HepG2 (cell line): ENCODE data around the gene ADH1B. TPM values are rescaled to one million over a fixed set of nuclear protein-coding genes. Genes with fewer than 3 reads are reported as not detected.

Experiments used
- ATAC-seq: fragments of 200-7000 bp; cut with Tn5 transposase; 3 replicates; pipeline ENCODE4 v1.9.1; 2020; ENCODE audit warnings: mild to moderate bottlenecking, moderate library complexity
- BruUV-seq: library from RNA; stranded (reverse); fragments of 400-500 nt; replicated peaks from 2 replicates; lab custom pipeline; 2021; lab: Mats Ljungman, UMichigan
- CTCF ChIA-PET: fragments of 300-600 bp; formaldehyde crosslinking; extraction: SDS; loops from one replicate; lab custom pipeline; 2021; ENCODE audit warnings: low total read pairs, inconsistent platforms, low intra/inter-chr PET ratio; lab: Yijun Ruan, JAX
- POLR2A ChIA-PET: fragments of 350-600 bp; sonication (Branson Sonifier 250); formaldehyde crosslinking; loops from one replicate; lab custom pipeline; 2020; ENCODE audit warnings: antibody characterized with exemption, inconsistent platforms; lab: Yijun Ruan, JAX
- DNase-seq: peaks from one replicate; pipeline ENCODE4 v3.0.0-alpha.2; 2015; ENCODE audit warnings: low spot score
- FAIRE-seq: peaks from 3 replicates; lab custom pipeline; 2011; peaks lifted over from hg19 to GRCh38; lab: Jason Lieb, UNC
- H2AFZ ChIP-seq: one replicate; pipeline ENCODE4 v1.6.1; 2011; ENCODE audit warnings: low read length, inconsistent platforms
- H3K27ac ChIP-seq: fragments of 300-600 bp; 3 replicates; pipeline ENCODE4 v1.8.0; 2011; ENCODE audit warnings: mixed run types, mild to moderate bottlenecking, mixed read lengths, low read length, inconsistent platforms; ENCODE audit not compliant: insufficient read depth; ENCODE audit errors: extremely low read length
- H3K27me3 ChIP-seq, 2 experiments: fragments of 200-600 bp in 1 of 2; 2 replicates in 1 of 2; 3 replicates in 1 of 2; pipeline versions ENCODE4 v1.6.0 to v1.8.0; 2011; ENCODE audit warnings: low read length in 2 of 2, mild to moderate bottlenecking in 2 of 2, moderate library complexity in 2 of 2, inconsistent platforms in 1 of 2; ENCODE audit not compliant: insufficient read depth in 2 of 2, control insufficient read depth in 1 of 2
- H3K36me3 ChIP-seq, 2 experiments: fragments of 200-600 bp in 1 of 2; replicated peaks in 1 of 2; 2 replicates in 1 of 2; 3 replicates in 1 of 2; pipeline versions ENCODE4 v1.5.1 to v1.8.0; 2011; ENCODE audit warnings: low read length in 2 of 2, inconsistent platforms in 1 of 2; ENCODE audit not compliant: insufficient read depth in 2 of 2, control insufficient read depth in 1 of 2
- H3K4me1 ChIP-seq: 2 replicates; pipeline ENCODE4 v1.5.1; 2012; ENCODE audit warnings: low read length, inconsistent platforms; ENCODE audit not compliant: insufficient read depth
- H3K4me2 ChIP-seq: 2 replicates; pipeline ENCODE4 v1.6.0; 2011; ENCODE audit warnings: low read depth, low read length, inconsistent platforms
- H3K4me3 ChIP-seq, 3 experiments: fragments of 200-600 bp in 1 of 3; sonication (generic), shearing (Covaris generic) in 1 of 3; replicated peaks in 1 of 3; 2 replicates each; pipeline ENCODE4 v1.5.1; 2011 to 2016; ENCODE audit warnings: low read length in 3 of 3, inconsistent platforms in 2 of 3, low read depth in 2 of 3, mild to moderate bottlenecking in 2 of 3, control low read depth in 1 of 3, mixed read lengths in 1 of 3; ENCODE audit not compliant: insufficient read depth in 1 of 3
- H3K79me2 ChIP-seq: one replicate; pipeline ENCODE4 v1.6.1; 2011; ENCODE audit warnings: low read length, inconsistent platforms; ENCODE audit not compliant: insufficient read depth
- H3K9ac ChIP-seq: 2 replicates; pipeline ENCODE4 v1.6.0; 2011; ENCODE audit warnings: mild to moderate bottlenecking, low read depth, low read length, inconsistent platforms; ENCODE audit not compliant: insufficient read depth
- H3K9me3 ChIP-seq: 2 replicates; pipeline ENCODE4 v1.5.1; 2012; ENCODE audit warnings: mild to moderate bottlenecking, low read length
- H4K20me1 ChIP-seq: 2 replicates; pipeline ENCODE4 v1.6.0; 2011; ENCODE audit warnings: inconsistent platforms, mild to moderate bottlenecking, low read length, moderate library complexity; ENCODE audit not compliant: insufficient read depth
- ATF3 ChIP-seq: sonication (generic); formaldehyde crosslinking; IDR thresholded peaks from 2 replicates; pipeline ENCODE4 v1.4.0; 2020; ENCODE audit warnings: missing genetic modification reagents
- BHLHE40 ChIP-seq: IDR thresholded peaks from 2 replicates; pipeline ENCODE4 v1.6.1; 2011; ENCODE audit warnings: low read length, improper control_type of control experiment
- CENPX ChIP-seq: sonication (generic); formaldehyde crosslinking; IDR thresholded peaks from 2 replicates; pipeline ENCODE4 v1.9.0; 2021; ENCODE audit warnings: mild to moderate bottlenecking, missing genetic modification reagents, moderate library complexity
- FOXA3 ChIP-seq: IDR thresholded peaks from 2 replicates; pipeline ENCODE4 v1.6.1; 2016; ENCODE audit warnings: missing genetic modification reagents, missing compliant biosample characterization
- JUND ChIP-seq: sonication (generic); formaldehyde crosslinking; IDR thresholded peaks from 2 replicates; pipeline ENCODE4 v1.8.0; 2022; ENCODE audit warnings: mild to moderate bottlenecking, missing genetic modification reagents
- TIGD3 ChIP-seq: sonication (generic); formaldehyde crosslinking; IDR thresholded peaks from 2 replicates; pipeline ENCODE4 v1.5.1; 2020; ENCODE audit warnings: mild to moderate bottlenecking, missing genetic modification reagents, borderline replicate concordance
- ZNF430 ChIP-seq: sonication (generic); formaldehyde crosslinking; IDR thresholded peaks from 2 replicates; pipeline ENCODE4 v1.9.0; 2021; ENCODE audit warnings: mild to moderate bottlenecking, missing genetic modification reagents
- ZNF569 ChIP-seq: sonication (generic); formaldehyde crosslinking; IDR thresholded peaks from 2 replicates; pipeline ENCODE4 v1.5.0; 2020; ENCODE audit warnings: mild to moderate bottlenecking, missing genetic modification reagents, moderate library complexity, borderline replicate concordance
- WGBS: methylation state at CpG from one replicate; pipeline ENCODE4 v1.1.6; 2017; ENCODE audit warnings: low lambda C conversion rate; 5-methylcytosine and 5-hydroxymethylcytosine counted together
- in situ Hi-C: cut with HindIII; loops from 2 replicates; pipeline ENCODE4 v1.10.0; 2017; ENCODE audit warnings: low pct_unique_long_range_greater_than_20kb; ENCODE audit not compliant: extremely low pct_ligation_motif_present
- intact Hi-C: fragments of 100-400 bp; cut with micrococcal nuclease; formaldehyde crosslinking; loops from one replicate; pipeline ENCODE4 v1.10.0; 2022; ENCODE audit not compliant: unreplicated experiment
- polyA plus RNA-seq, 8 experiments: library from polyadenylated mRNA; depleted of rRNA in 3 of 8; stranded (reverse) in 7 of 8; unstranded in 1 of 8; fragments of >200 nt; fragmentation: Illumina TruSeq in 4 of 8; extraction: Trizol in 4 of 8; gene quantifications; 2 replicates each; pipeline versions ENCODE4 v1.2.1 to v1.2.3, GENCODE V29; 2011 to 2016; ENCODE audit warnings: low read depth in 4 of 8, missing spikeins in 1 of 8, mixed read lengths in 1 of 8; ENCODE audit not compliant: insufficient read depth in 1 of 8
- total RNA-seq, 5 experiments: library from RNA; depleted of rRNA; stranded (reverse); fragments of >200 nt; fragmentation: Illumina TruSeq; extraction: Trizol; gene quantifications; 2 replicates each; pipeline ENCODE4 v1.2.3, GENCODE V29; 2016; ENCODE audit warnings: low read depth in 1 of 5

The ADH1B gene
- total and polyA plus RNA-seq, 2 of the 13 experiments (the other 11 are each of a cell fraction or from before 2014, with no cell fraction given), result 0.05 to 0.40 TPM

GRCh38 chr4:99324979-99325378, 3.8 kb upstream of the ADH1B start:
- Histone ChIP-seq H3K27ac (no peak overlapping the region), H3K4me1 (0 out of 2 replicates have a peak, but pooled peaks cover 7% of the 10 kb centered on the region), H3K4me3 (no peak overlapping the region), H3K27me3 (no peaks in the 10 kb centered on the region), H2AFZ (no peak overlapping the region), H3K79me2 (no peaks in the 10 kb centered on the region), H4K20me1 (no peaks in the 10 kb centered on the region), H3K9ac (no peak overlapping the region), H3K36me3 (no peaks in the 10 kb centered on the region)
- ATAC-seq, result no peak
- WGBS, result 4% methylated on average over 3 of the region's 3 CpGs
- no peak for DNase-seq
- BruUV-seq, result no TSS peak
- no peak for FAIRE-seq
- CTCF ChIA-PET, result no interaction called here
- TF ChIP-seq CENPX (CRISPR knock-in tag), result no peak
- no peak for TF ChIP-seq ZNF430 (CRISPR knock-in tag)
- TF ChIP-seq ATF3, result no peak
- TF ChIP-seq FOXA3, result peak; percentile 32; the same call in 1 of the 2 replicates
- TF ChIP-seq JUND (CRISPR knock-in tag), result no peak
- TF ChIP-seq BHLHE40, result no peak
- TF ChIP-seq TIGD3 (CRISPR knock-in tag), result no peak
- TF ChIP-seq ZNF569 (CRISPR knock-in tag), result no peak
- TF ChIP-seq, all 625 proteins: peak for 1
- H3K9me3 ChIP-seq, result peaks cover 15% of the 10 kb centered on the region
- in situ Hi-C loops, result no loop called here
- intact Hi-C loops, result no loop called here
- no peak overlapping the region for H3K4me2 ChIP-seq
- POLR2A ChIA-PET, result no interaction called here
